Neural cell (in vitro differentiated cells): ENCODE data around the gene NTPCR. TPM values are rescaled to one million over a fixed set of nuclear protein-coding genes. Genes with fewer than 3 reads are reported as not detected.

Experiments used
- H2AFZ ChIP-seq: fragments of 200-600, 300-800 bp; sonication (generic), shearing (Covaris generic); 2 replicates; pipeline ENCODE4 v1.6.0; 2014; ENCODE audit warnings: low read depth, mild to moderate bottlenecking, antibody characterized with exemption, low read length, moderate library complexity
- H3F3A ChIP-seq: fragments of 200-600 bp; shearing (Covaris generic); 2 replicates; pipeline ENCODE4 v1.6.1; 2016; ENCODE audit warnings: mild to moderate bottlenecking, moderate library complexity, mixed read lengths, antibody characterized with exemption, low read length; ENCODE audit not compliant: insufficient read depth, poor library complexity, severe bottlenecking
- H3K27ac ChIP-seq: fragments of 200-600, 300-800 bp; sonication (generic), shearing (Covaris generic); 2 replicates; pipeline ENCODE4 v1.5.1; 2014; ENCODE audit warnings: mild to moderate bottlenecking, low read length, moderate library complexity
- H3K27me3 ChIP-seq: fragments of 300-800, 200-600 bp; sonication (generic), shearing (Covaris generic); 2 replicates; pipeline ENCODE4 v1.6.0; 2014; ENCODE audit warnings: mild to moderate bottlenecking, low read depth, low read length, moderate library complexity; ENCODE audit not compliant: insufficient read depth
- H3K36me3 ChIP-seq: fragments of 300-800, 200-600 bp; sonication (generic), shearing (Covaris generic); 2 replicates; pipeline ENCODE4 v1.5.1; 2014; ENCODE audit warnings: mild to moderate bottlenecking, antibody characterized with exemption, low read length, moderate library complexity; ENCODE audit not compliant: insufficient read depth
- H3K4me2 ChIP-seq: fragments of 300-800, 200-600 bp; sonication (generic), shearing (Covaris generic); 2 replicates; pipeline ENCODE4 v1.6.0; 2014; ENCODE audit warnings: mild to moderate bottlenecking, low read length
- H3K4me3 ChIP-seq: fragments of 300-800, 200-600 bp; sonication (generic), shearing (Covaris generic); 2 replicates; pipeline ENCODE4 v1.5.1; 2014; ENCODE audit warnings: mild to moderate bottlenecking, low read length, moderate library complexity
- H3K79me2 ChIP-seq: fragments of 200-600 bp; shearing (Covaris generic); replicated peaks from 2 replicates; pipeline ENCODE4 v1.6.0; 2014; ENCODE audit warnings: mild to moderate bottlenecking, low read length, moderate library complexity; ENCODE audit not compliant: insufficient read depth
- H3K9ac ChIP-seq: fragments of 300-800, 200-600 bp; sonication (generic), shearing (Covaris generic); 2 replicates; pipeline ENCODE4 v1.6.1; 2016; ENCODE audit warnings: mild to moderate bottlenecking, low read length, mixed read lengths
- H3K9me2 ChIP-seq: fragments of 200-600 bp; shearing (Covaris generic); 2 replicates; pipeline ENCODE4 v1.6.1; 2016; ENCODE audit warnings: mild to moderate bottlenecking, low read length, mixed read lengths; ENCODE audit not compliant: insufficient read depth
- H3K9me3 ChIP-seq: fragments of 200-600, 300-800 bp; sonication (generic), shearing (Covaris generic); 2 replicates; pipeline ENCODE4 v1.6.1; 2016; ENCODE audit warnings: mild to moderate bottlenecking, mixed run types, low read length, moderate library complexity, mixed read lengths
- H4K20me1 ChIP-seq: fragments of 200-600 bp; shearing (Covaris generic); 2 replicates; pipeline ENCODE4 v1.6.1; 2016; ENCODE audit warnings: mild to moderate bottlenecking, mixed run types; ENCODE audit not compliant: insufficient read depth
- CTCF ChIP-seq: fragments of 450-650 bp; IDR thresholded peaks from 2 replicates; pipeline ENCODE4 v1.5.1; 2014; ENCODE audit warnings: antibody characterized with exemption, mild to moderate bottlenecking, moderate library complexity; ENCODE audit not compliant: poor library complexity, severe bottlenecking
- EP300 ChIP-seq: fragments of 450-650 bp; conservative IDR thresholded peaks from 2 replicates; pipeline ENCODE4 v1.6.1; 2014; ENCODE audit warnings: antibody characterized with exemption, mild to moderate bottlenecking, moderate library complexity; ENCODE audit not compliant: poor library complexity, severe bottlenecking
- EZH2 ChIP-seq: fragments of 200-600, 300-800 bp; shearing (Covaris generic), sonication (generic); IDR thresholded peaks from 2 replicates; pipeline ENCODE4 v1.6.1; 2014; ENCODE audit warnings: antibody characterized with exemption, low read length, borderline replicate concordance, mild to moderate bottlenecking; ENCODE audit not compliant: insufficient read depth, poor library complexity, severe bottlenecking
- MXI1 ChIP-seq: fragments of 450-650 bp; conservative IDR thresholded peaks from 2 replicates; pipeline ENCODE4 v1.6.1; 2014; ENCODE audit warnings: antibody characterized with exemption, mild to moderate bottlenecking; ENCODE audit not compliant: poor library complexity, severe bottlenecking
- POLR2AphosphoS5 ChIP-seq: IDR thresholded peaks from 2 replicates; pipeline ENCODE4 v1.6.1; 2012
- RAD21 ChIP-seq: fragments of 450-650 bp; conservative IDR thresholded peaks from 2 replicates; pipeline ENCODE4 v1.6.1; 2014; ENCODE audit warnings: antibody characterized with exemption, mild to moderate bottlenecking, moderate library complexity
- REST ChIP-seq: IDR thresholded peaks from 2 replicates; pipeline ENCODE4 v1.6.1; 2012; ENCODE audit warnings: borderline replicate concordance
- SMC3 ChIP-seq: fragments of 450-650 bp; conservative IDR thresholded peaks from 2 replicates; pipeline ENCODE4 v1.6.1; 2014; ENCODE audit warnings: antibody characterized with exemption, mild to moderate bottlenecking, moderate library complexity; ENCODE audit not compliant: poor library complexity
- TAF1 ChIP-seq: IDR thresholded peaks from 2 replicates; pipeline ENCODE4 v1.6.1; 2012; ENCODE audit warnings: low read depth
- polyA plus RNA-seq: library from polyadenylated mRNA; depleted of rRNA; stranded (reverse); fragments of >200 nt; gene quantifications from 2 replicates; pipeline ENCODE4 v1.2.3, GENCODE V29; 2014

NTPCR gene
- polyA plus RNA-seq, 1 donor from 2014 or later = 36.7 TPM

GRCh38 chr1:232970508-232970907, 20.1 kb downstream of the NTPCR start:
- Histone ChIP-seq H3K9me2 (no peaks in the 10 kb centered on the region), H4K20me1 (no peaks in the 10 kb centered on the region), H3K36me3 (peaks cover 4% of the 10 kb centered on the region), H3F3A (no peaks in the 10 kb centered on the region), H3K4me3 (no peak overlapping the region), H3K9me3 (peaks cover 3% of the 10 kb centered on the region), H3K79me2 (no peaks in the 10 kb centered on the region), H3K9ac (no peak overlapping the region), H2AFZ (no peak overlapping the region), H3K4me2 (no peak overlapping the region), H3K27me3 (no peaks in the 10 kb centered on the region), H3K27ac (no peak overlapping the region)
- no peak for TF ChIP-seq RAD21
- no peak for TF ChIP-seq TAF1
- no peak for TF ChIP-seq SMC3
- TF ChIP-seq MXI1 = no peak
- TF ChIP-seq EZH2 = no peak
- no peak for TF ChIP-seq EP300
- TF ChIP-seq REST = no peak
- TF ChIP-seq CTCF = no peak
- no peak for TF ChIP-seq POLR2AphosphoS5

- Histone ChIP-seq H3K4me2 (no peak overlapping the region), H3K9me2 (no peaks in the 10 kb centered on the region), H3K27me3 (no peaks in the 10 kb centered on the region), H4K20me1 (no peaks in the 10 kb centered on the region), H3K9me3 (peaks cover 3% of the 10 kb centered on the region), H2AFZ (no peak overlapping the region), H3K4me3 (no peak overlapping the region), H3K27ac (no peak overlapping the region), H3K9ac (no peak overlapping the region), H3K79me2 (no peaks in the 10 kb centered on the region), H3F3A (no peaks in the 10 kb centered on the region), H3K36me3 (peaks cover 4% of the 10 kb centered on the region)
- TF ChIP-seq POLR2AphosphoS5 = no peak
- no peak for TF ChIP-seq TAF1
- TF ChIP-seq RAD21 = no peak
- no peak for TF ChIP-seq EP300
- TF ChIP-seq EZH2 = no peak
- TF ChIP-seq CTCF = no peak
- TF ChIP-seq REST = no peak
- TF ChIP-seq MXI1 = no peak
- TF ChIP-seq SMC3 = no peak
These were observed 23.5 kb downstream of the NTPCR start for GRCh38 chr1:232973652-232974611.
